NT2/D1 (cell line): Measurements from ENCODE around the gene TSC2.

Source experiments
- SUZ12 ChIP-seq: IDR thresholded peaks from 2 replicates; pipeline ENCODE4 v1.6.1; 2011; ENCODE audit not compliant: insufficient read length, insufficient read depth; ENCODE audit errors: extremely low read depth
- YY1 ChIP-seq: IDR thresholded peaks from 2 replicates; pipeline ENCODE4 v1.6.1; 2011; ENCODE audit not compliant: insufficient read length, insufficient read depth
- ZNF274 ChIP-seq: IDR thresholded peaks from 2 replicates; pipeline ENCODE4 v1.6.1; 2011; ENCODE audit warnings: mild to moderate bottlenecking, low read depth, low read length

DNA sequence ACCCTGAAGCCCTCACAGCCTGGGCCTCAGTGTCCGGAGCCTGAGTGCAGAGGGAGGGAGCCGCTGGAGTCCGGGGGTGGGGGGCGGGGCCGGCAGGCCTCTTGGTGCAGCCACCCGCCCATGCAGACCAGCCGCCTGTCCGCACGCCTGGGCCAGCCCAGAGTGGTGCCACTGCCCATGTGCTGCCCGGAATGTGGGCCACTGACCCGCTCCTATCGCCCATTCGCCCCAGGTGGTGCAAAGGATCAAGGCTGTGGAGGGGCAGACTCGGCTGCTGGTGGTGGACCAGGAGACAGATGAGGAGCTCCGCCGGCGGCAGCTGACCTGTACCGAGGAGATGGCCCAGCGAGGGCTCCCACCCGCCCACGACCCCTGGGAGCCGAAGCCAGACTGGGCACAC lies 18.4 kb upstream of the TSC2 start:
- no peak for TF ChIP-seq YY1
- no peak for TF ChIP-seq SUZ12
- no peak for TF ChIP-seq ZNF274
